Tibial nerve (tissue), 4 donors: ENCODE measurements around the gene KRTAP2-3. TPM values are rescaled to one million over a fixed set of nuclear protein-coding genes. Genes with fewer than 3 reads are reported as not detected.
"Not testable (repeated sequence)": the region's sequence is repeated elsewhere in the genome, so short reads cannot be mapped to it uniquely, and the experiment has no call there.

Source experiments
- DNase-seq, 2 donors: peaks; one replicate each; pipeline ENCODE4 v3.0.0-alpha.2; 2019; ENCODE audit warnings: low spot score in 2 of 2
- H3K27ac ChIP-seq, 4 donors: fragments of 200-600 bp; sonication (generic) in 3 of 4; one replicate each; pipeline ENCODE4 v1.5.1; 2017 to 2019; ENCODE audit warnings: mild to moderate bottlenecking in 1 of 4
- H3K27me3 ChIP-seq, 2 donors: fragments of 200-600 bp; sonication (generic) in 1 of 2; one replicate each; pipeline versions ENCODE4 v1.5.1 to v1.6.0; 2017 to 2019
- H3K36me3 ChIP-seq, 3 donors: fragments of 200-600 bp; sonication (generic); one replicate each; pipeline ENCODE4 v1.5.1; 2018 to 2019
- H3K4me1 ChIP-seq, 4 donors: fragments of 200-600 bp; sonication (generic) in 3 of 4; one replicate each; pipeline ENCODE4 v1.5.1; 2017 to 2019
- H3K4me3 ChIP-seq, 4 donors: fragments of 200-600 bp; sonication (generic) in 3 of 4; one replicate each; pipeline ENCODE4 v1.5.1; 2017 to 2019; ENCODE audit warnings: mild to moderate bottlenecking in 1 of 4, moderate library complexity in 1 of 4
- H3K9me3 ChIP-seq, 4 donors: fragments of 200-600 bp; sonication (generic) in 3 of 4; one replicate each; pipeline ENCODE4 v1.5.1; 2017 to 2019
- EP300 ChIP-seq, 2 donors: sonication (generic); formaldehyde crosslinking; IDR thresholded peaks; one replicate each; pipeline ENCODE4 v1.6.1; 2017; ENCODE audit warnings: antibody characterized with exemption in 2 of 2, mild to moderate bottlenecking in 1 of 2
- POLR2A ChIP-seq, 2 donors: fragments of 450-650 bp; IDR thresholded peaks; one replicate each; pipeline ENCODE4 v1.6.1; 2017; ENCODE audit warnings: antibody characterized with exemption in 2 of 2, mild to moderate bottlenecking in 2 of 2, moderate library complexity in 2 of 2
- WGBS, 2 donors: methylation state at CpG; one replicate each; pipeline ENCODE4 v1.1.5; 2018; 5-methylcytosine and 5-hydroxymethylcytosine counted together
- total RNA-seq, 4 donors: library from RNA; depleted of rRNA; stranded (reverse); fragments of >200 nt; gene quantifications; one replicate each; pipeline ENCODE4 v1.1.0, GENCODE V29; 2016
- TF ChIP-seq, protein P1 (sequence below), 5 experiments: fragments of 200-600 bp in 3 of 5; fragments of 450-650 bp in 2 of 5; sonication (generic) in 3 of 5; IDR thresholded peaks; one replicate each; pipeline ENCODE4 v1.5.1; 2016 to 2019; ENCODE audit warnings: antibody characterized with exemption in 5 of 5, mild to moderate bottlenecking in 3 of 5, moderate library complexity in 2 of 5

Gene KRTAP2-3, protein sequence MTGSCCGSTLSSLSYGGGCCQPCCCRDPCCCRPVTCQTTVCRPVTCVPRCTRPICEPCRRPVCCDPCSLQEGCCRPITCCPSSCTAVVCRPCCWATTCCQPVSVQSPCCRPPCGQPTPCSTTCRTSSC
- not detected for total RNA-seq

DNA sequence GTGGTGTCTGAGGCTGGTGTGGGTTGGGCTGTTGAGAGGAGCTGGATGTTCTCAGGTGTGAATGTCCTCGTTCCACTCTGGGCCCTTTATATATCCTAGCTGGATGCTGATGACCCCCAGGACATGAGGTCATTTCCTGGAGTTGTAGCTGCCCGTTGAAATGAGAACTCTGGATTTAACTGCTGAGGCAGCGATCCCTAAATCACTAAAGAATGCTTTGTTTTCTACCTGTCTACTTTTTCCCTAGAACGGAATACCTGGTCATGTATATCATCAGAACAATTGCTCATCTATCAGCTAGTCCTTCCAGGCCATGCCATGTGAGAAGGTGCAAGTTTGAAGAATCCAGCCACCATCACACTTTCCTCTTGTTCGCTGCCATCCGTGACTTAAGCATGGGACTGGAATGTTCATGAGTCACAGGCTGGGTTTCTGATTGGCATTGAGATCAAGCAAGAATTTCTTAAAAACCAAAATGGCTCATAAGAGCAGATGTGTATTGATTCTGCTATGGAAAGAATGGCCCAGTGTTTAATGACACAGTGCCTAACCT, at the start of gene KRTAP2-3:
Gene KRTAP2-3, minus strand, starts transcription at position 63 of the 553 bp plus-strand sequence. CDS start 64 bp downstream, outside the sequence.
- TF ChIP-seq EP300 (IDR thresholded peaks at IDR 0.05) (no peak), POLR2A (IDR thresholded peaks at IDR 0.05) (no peak)
- TF ChIP-seq, protein P1, sequence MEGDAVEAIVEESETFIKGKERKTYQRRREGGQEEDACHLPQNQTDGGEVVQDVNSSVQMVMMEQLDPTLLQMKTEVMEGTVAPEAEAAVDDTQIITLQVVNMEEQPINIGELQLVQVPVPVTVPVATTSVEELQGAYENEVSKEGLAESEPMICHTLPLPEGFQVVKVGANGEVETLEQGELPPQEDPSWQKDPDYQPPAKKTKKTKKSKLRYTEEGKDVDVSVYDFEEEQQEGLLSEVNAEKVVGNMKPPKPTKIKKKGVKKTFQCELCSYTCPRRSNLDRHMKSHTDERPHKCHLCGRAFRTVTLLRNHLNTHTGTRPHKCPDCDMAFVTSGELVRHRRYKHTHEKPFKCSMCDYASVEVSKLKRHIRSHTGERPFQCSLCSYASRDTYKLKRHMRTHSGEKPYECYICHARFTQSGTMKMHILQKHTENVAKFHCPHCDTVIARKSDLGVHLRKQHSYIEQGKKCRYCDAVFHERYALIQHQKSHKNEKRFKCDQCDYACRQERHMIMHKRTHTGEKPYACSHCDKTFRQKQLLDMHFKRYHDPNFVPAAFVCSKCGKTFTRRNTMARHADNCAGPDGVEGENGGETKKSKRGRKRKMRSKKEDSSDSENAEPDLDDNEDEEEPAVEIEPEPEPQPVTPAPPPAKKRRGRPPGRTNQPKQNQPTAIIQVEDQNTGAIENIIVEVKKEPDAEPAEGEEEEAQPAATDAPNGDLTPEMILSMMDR (IDR thresholded peaks at IDR 0.05): no peak
- no peak within 1 kb of the TSS for H3K4me3 ChIP-seq

DNA sequence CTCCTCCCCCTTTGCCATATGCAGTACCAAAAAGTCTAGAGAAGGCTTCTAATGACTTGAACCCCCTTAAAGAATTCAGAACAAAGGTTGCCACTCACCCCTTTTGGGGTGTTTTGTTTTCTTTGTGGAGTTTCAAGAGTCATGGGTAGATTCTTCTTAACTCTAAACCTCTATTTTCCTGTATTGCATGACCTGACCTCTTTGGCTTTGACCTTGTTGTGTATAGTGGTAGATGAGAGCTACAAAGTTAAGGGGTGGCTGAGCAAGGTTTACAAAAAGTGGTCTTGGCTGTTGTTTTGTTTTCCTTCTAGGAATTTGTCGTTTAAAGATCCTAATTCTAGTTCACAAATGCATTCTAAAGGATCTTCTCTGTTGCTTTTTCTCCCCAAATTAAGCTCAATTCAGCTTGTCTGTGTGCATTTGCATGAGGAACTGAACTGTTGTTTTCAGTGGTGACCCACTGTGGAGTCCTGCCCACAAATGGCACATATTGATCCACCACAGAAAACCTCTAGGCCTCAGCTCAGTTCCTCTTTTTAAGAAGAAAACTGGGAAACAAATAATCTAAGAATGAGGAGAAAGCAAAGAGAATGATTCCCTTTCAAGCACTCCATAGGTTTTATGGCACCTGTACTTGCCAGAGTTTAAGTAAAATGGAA, 48.9 kb upstream of the KRTAP2-3 start:
- not testable (repeated sequence) for H3K4me3 ChIP-seq, H3K27me3 ChIP-seq, H3K36me3 ChIP-seq, H3K9me3 ChIP-seq, H3K27ac ChIP-seq, H3K4me1 ChIP-seq, DNase-seq
- WGBS, 2 donors: 0 to 23% methylated on average over 1 of the region's 1 CpG

More for the DNA sequence above, at the start of gene KRTAP2-3:
- Histone ChIP-seq H3K27me3 (no peaks in the 10 kb centered on the region), H3K27ac (peak within 1 kb of the TSS in 1 of 4 donors; percentile 26), H3K9me3 (peaks cover 0 to 4% (median 0%) of the 10 kb centered on the region in 4 donors), H3K4me1 (peaks cover 0 to 15% (median 0%) of the 10 kb centered on the region in 4 donors), H3K36me3 (no peaks in the 10 kb centered on the region)
- DNase-seq: no peak
- WGBS, 2 donors: 45 to 55% methylated on average over 6 of the region's 6 CpGs

DNA sequence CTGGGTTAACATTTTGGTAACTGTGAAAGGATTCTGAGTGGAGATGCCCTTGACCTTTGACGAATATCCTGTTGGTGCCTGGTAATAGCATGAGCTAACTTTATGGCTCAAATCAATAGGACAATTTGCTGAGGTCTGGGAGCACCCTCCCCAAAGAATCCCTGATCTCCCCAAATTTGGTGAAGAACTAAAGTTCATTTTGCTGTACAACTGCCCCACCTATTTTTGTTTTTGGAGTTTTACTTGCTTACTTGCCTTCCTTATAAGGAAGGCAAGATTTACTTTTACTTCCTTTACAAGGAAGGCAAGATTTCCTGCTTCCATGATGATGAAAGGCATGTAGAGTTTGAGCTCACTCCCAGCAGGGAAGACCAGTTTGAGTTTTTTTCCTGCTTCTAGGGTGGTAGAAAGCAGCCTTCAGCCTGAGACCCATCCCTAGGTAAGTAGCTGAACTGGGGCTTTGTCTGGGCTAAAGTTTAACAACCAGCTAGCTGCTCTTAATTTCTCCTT, 48.1 kb upstream of the KRTAP2-3 start:
- WGBS, 2 donors: 50 to 59% methylated on average over 1 of the region's 1 CpG
- TF ChIP-seq POLR2A (IDR thresholded peaks at IDR 0.05) (no peak), EP300 (IDR thresholded peaks at IDR 0.05) (no peak)
- TF ChIP-seq, protein P1 (IDR thresholded peaks at IDR 0.05): no peak
- no peak for DNase-seq
- no peaks in the 10 kb centered on the region for H3K36me3 ChIP-seq
- no peaks in the 10 kb centered on the region for H3K9me3 ChIP-seq
- H3K4me3 ChIP-seq: no peak overlapping the region
- no peaks in the 10 kb centered on the region for H3K27me3 ChIP-seq
- H3K27ac ChIP-seq: no peak overlapping the region
- H3K4me1 ChIP-seq: no peaks in the 10 kb centered on the region

DNA sequence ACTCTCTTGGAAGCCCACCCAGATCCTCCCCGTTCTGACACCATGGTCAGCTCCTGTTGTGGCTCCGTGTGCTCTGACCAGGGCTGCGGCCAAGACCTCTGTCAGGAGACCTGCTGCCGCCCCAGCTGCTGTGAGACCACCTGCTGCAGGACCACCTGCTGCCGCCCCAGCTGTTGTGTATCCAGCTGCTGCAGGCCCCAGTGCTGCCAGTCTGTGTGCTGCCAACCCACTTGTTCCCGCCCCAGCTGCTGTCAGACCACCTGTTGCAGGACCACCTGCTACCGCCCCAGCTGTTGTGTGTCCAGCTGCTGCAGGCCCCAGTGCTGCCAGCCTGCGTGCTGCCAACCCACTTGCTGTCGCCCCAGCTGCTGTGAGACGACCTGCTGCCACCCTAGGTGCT, 45.4 kb upstream of the KRTAP2-3 start, which contains the start of gene KRTAP4-9:
Gene KRTAP4-9, plus strand, starts transcription at position 43 of the 400 bp plus-strand sequence. Its CDS starts 0 bp downstream, at position 43.
- not testable (repeated sequence) for H3K27me3 ChIP-seq, H3K4me3 ChIP-seq, H3K4me1 ChIP-seq, H3K27ac ChIP-seq, H3K9me3 ChIP-seq, H3K36me3 ChIP-seq, DNase-seq
- 62 to 69% methylated on average over 9 of the region's 10 CpGs for WGBS, 2 donors

DNA sequence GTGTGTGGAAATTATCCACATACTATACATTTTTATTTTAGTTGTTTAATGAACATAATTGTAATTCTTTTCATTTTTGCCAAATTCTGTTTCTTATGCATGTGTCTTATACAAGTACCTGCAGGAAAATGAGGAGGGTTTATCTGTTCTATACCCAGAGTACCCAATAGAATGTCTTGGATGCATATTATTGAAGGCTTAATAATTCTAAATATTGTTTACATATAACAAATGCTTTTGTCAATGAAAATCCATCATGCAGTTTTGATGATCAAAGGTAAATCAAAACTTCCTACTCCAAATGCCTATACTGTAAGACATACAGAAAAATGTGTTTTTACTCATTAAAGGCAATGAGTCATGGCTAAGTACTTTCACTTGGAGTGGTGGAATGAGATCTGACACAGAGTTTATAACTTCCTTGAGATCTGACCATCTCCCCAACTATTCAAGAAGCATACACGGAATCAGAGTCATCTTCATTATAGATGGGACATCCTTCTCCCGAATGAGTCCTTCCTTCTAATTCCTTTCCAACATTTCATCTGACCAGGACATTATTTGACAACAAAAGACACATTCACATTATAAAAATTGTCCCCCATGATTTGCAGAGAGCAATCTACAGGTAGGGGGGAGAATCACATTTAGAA, 44.6 kb upstream of the KRTAP2-3 start:
- not testable (repeated sequence) for H3K27ac ChIP-seq, H3K27me3 ChIP-seq, H3K4me1 ChIP-seq, H3K4me3 ChIP-seq, H3K36me3 ChIP-seq, DNase-seq, H3K9me3 ChIP-seq
- WGBS, 2 donors: 60 to 76% methylated on average over 2 of the region's 2 CpGs

DNA sequence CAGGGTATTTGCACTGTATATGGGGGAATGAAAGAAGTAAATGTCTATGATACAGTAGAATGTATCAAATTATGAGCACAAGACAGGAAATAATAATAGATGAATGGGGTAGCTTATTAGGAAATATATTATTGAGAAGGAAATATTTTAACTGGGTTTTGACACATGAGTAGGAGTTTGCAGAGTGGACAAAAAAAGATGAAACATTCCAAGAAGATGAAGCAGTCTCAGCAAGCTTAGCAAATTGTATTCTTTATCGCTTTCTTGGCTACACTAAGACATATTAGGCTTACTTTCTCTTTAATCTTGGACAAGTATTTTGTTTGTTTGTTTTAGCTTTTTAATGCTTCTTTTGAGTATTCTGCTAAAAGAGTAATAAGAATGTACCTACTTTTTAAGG, 44.0 kb upstream of the KRTAP2-3 start:
- 84 to 88% methylated on average over 1 of the region's 1 CpG for WGBS, 2 donors
- Histone ChIP-seq H3K4me3 (no peak overlapping the region), H3K4me1 (no peaks in the 10 kb centered on the region), H3K36me3 (no peaks in the 10 kb centered on the region), H3K27ac (no peak overlapping the region), H3K27me3 (no peaks in the 10 kb centered on the region), H3K9me3 (no peaks in the 10 kb centered on the region)
- no peak for DNase-seq
- TF ChIP-seq EP300 (IDR thresholded peaks at IDR 0.05) (no peak), POLR2A (IDR thresholded peaks at IDR 0.05) (no peak)
- TF ChIP-seq, protein P1 (IDR thresholded peaks at IDR 0.05): no peak
